Neural progenitor cell (in vitro differentiated cells): ENCODE data around the gene NDFIP2. TPM values are rescaled to one million over a fixed set of nuclear protein-coding genes. Genes with fewer than 3 reads are reported as not detected.

Source experiments
- DNase-seq: peaks from one replicate; pipeline ENCODE4 v3.0.0-alpha.2; 2016; ENCODE audit warnings: low spot score
- H2AFZ ChIP-seq: fragments of 200-600 bp; sonication (generic); replicated peaks from 2 replicates; pipeline ENCODE4 v1.6.1; 2016; ENCODE audit warnings: antibody characterized with exemption
- H3F3A ChIP-seq: fragments of 200-600 bp; sonication (generic); 2 replicates; pipeline ENCODE4 v1.6.1; 2016; ENCODE audit warnings: antibody characterized with exemption, low read depth
- H3K27ac ChIP-seq: fragments of 200-600 bp; sonication (generic); 2 replicates; pipeline ENCODE4 v1.5.1; 2016; ENCODE audit warnings: mild to moderate bottlenecking
- H3K27me3 ChIP-seq: fragments of 200-600 bp; sonication (generic); 2 replicates; pipeline ENCODE4 v1.6.1; 2016; ENCODE audit warnings: mild to moderate bottlenecking, moderate library complexity
- H3K36me3 ChIP-seq: fragments of 200-600 bp; sonication (generic); 2 replicates; pipeline ENCODE4 v1.5.1; 2016
- H3K4me1 ChIP-seq: fragments of 200-600 bp; sonication (generic); 2 replicates; pipeline ENCODE4 v1.6.1; 2016; ENCODE audit warnings: mixed run types
- H3K4me2 ChIP-seq: fragments of 200-600 bp; sonication (generic); 2 replicates; pipeline ENCODE4 v1.6.1; 2016
- H3K4me3 ChIP-seq: fragments of 200-600 bp; sonication (generic); 2 replicates; pipeline ENCODE4 v1.5.1; 2016
- H3K79me2 ChIP-seq: fragments of 200-600 bp; sonication (generic); 2 replicates; pipeline ENCODE4 v1.6.1; 2016; ENCODE audit warnings: low read depth
- H3K9ac ChIP-seq: fragments of 200-600 bp; sonication (generic); 2 replicates; pipeline ENCODE4 v1.6.1; 2016
- H3K9me3 ChIP-seq: fragments of 200-600 bp; sonication (generic); 2 replicates; pipeline ENCODE4 v1.5.1; 2016; ENCODE audit warnings: low read depth
- H4K20me1 ChIP-seq: fragments of 200-600 bp; sonication (generic); 2 replicates; pipeline ENCODE4 v1.6.1; 2016; ENCODE audit warnings: low read depth
- H3K27ac Mint-ChIP-seq: 3 replicates; pipeline ENCODE4 v1.8.0; 2021; ENCODE audit warnings: mixed read lengths
- H3K27me3 Mint-ChIP-seq: 2 replicates; pipeline ENCODE4 v1.8.0; 2022; ENCODE audit warnings: low read depth, mild to moderate bottlenecking, inconsistent platforms, moderate library complexity, mixed read lengths; ENCODE audit not compliant: insufficient read depth
- H3K36me3 Mint-ChIP-seq: 3 replicates; pipeline ENCODE4 v1.8.0; 2021; ENCODE audit warnings: mixed read lengths
- H3K4me1 Mint-ChIP-seq: 3 replicates; pipeline ENCODE4 v1.8.0; 2021; ENCODE audit warnings: mixed read lengths
- H3K4me3 Mint-ChIP-seq: 3 replicates; pipeline ENCODE4 v1.8.0; 2021; ENCODE audit warnings: mild to moderate bottlenecking, moderate library complexity, mixed read lengths
- H3K9me3 Mint-ChIP-seq: 3 replicates; pipeline ENCODE4 v1.8.0; 2020; ENCODE audit warnings: mixed read lengths
- EZH2 ChIP-seq: fragments of 200-600 bp; sonication (generic); IDR thresholded peaks from 2 replicates; pipeline ENCODE4 v1.6.1; 2017; ENCODE audit warnings: antibody characterized with exemption, mild to moderate bottlenecking, moderate library complexity
- EZH2phosphoT487 ChIP-seq: fragments of 200-600 bp; sonication (generic); IDR thresholded peaks from 2 replicates; pipeline ENCODE4 v1.6.1; 2017; ENCODE audit warnings: antibody characterized with exemption
- total RNA-seq: library from RNA; depleted of rRNA; stranded (reverse); fragments of >200 nt; gene quantifications from 2 replicates; pipeline ENCODE4 v1.2.3, GENCODE V29; 2015; ENCODE audit warnings: low replicate concordance
- TF ChIP-seq, protein P1 (sequence below): fragments of 200-600 bp; sonication (generic); IDR thresholded peaks from 2 replicates; pipeline ENCODE4 v1.5.1; 2017; ENCODE audit warnings: antibody characterized with exemption, mild to moderate bottlenecking

NDFIP2 gene
- total RNA-seq, 1 donor from 2014 or later, result 25.4 TPM

DNA sequence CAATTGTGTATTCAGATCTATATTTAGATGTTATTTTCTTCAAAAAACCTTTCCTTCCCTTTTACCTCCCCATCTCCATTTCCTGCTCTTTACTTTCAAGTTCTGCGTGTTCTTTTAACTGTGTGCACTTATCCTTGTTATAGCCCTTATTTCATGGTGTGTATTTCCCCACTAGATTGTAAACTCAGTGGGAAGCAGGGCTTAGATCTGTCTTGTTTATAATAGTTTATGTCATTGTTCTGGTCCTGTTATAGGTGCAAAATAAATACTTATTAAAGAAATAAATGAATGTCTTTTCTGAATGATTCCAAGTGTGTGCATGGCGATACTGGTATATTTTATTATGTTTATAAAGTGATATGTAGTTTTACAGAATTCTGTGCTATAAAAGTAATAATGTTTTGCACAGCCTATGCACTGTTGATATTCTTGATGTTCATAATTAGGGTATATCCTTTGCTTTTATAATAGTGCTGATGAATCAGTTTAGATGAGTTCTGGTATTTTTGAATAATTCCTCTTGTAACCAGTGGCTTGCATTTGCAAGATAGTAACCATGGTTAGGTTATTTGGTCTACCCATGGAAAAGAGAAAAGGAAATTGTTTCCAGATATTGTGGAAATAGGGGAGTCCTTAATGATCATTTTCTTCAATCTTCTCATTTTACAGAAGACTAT, 12.1 kb downstream of the NDFIP2 start:
- no peaks in the 10 kb centered on the region for H3K9me3 Mint-ChIP-seq
- Histone ChIP-seq H3K4me1 (no peaks in the 10 kb centered on the region), H3K27me3 (no peaks in the 10 kb centered on the region), H3K9me3 (no peaks in the 10 kb centered on the region), H4K20me1 (no peaks in the 10 kb centered on the region), H3K79me2 (peaks cover 70% of the 10 kb centered on the region), H3K4me2 (no peak overlapping the region), H3K27ac (no peak overlapping the region), H3K9ac (no peak overlapping the region), H3K4me3 (no peak overlapping the region), H3F3A (no peaks in the 10 kb centered on the region), H2AFZ (no peak overlapping the region), H3K36me3 (no peaks in the 10 kb centered on the region)
- DNase-seq, result no peak
- no peak overlapping the region for H3K27ac Mint-ChIP-seq
- H3K4me1 Mint-ChIP-seq, result no peaks in the 10 kb centered on the region
- no peak overlapping the region for H3K4me3 Mint-ChIP-seq
- H3K36me3 Mint-ChIP-seq, result no peaks in the 10 kb centered on the region
- TF ChIP-seq EZH2phosphoT487, result no peak
- TF ChIP-seq EZH2, result no peak
- TF ChIP-seq, protein P1, sequence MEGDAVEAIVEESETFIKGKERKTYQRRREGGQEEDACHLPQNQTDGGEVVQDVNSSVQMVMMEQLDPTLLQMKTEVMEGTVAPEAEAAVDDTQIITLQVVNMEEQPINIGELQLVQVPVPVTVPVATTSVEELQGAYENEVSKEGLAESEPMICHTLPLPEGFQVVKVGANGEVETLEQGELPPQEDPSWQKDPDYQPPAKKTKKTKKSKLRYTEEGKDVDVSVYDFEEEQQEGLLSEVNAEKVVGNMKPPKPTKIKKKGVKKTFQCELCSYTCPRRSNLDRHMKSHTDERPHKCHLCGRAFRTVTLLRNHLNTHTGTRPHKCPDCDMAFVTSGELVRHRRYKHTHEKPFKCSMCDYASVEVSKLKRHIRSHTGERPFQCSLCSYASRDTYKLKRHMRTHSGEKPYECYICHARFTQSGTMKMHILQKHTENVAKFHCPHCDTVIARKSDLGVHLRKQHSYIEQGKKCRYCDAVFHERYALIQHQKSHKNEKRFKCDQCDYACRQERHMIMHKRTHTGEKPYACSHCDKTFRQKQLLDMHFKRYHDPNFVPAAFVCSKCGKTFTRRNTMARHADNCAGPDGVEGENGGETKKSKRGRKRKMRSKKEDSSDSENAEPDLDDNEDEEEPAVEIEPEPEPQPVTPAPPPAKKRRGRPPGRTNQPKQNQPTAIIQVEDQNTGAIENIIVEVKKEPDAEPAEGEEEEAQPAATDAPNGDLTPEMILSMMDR, result no peak
- no peaks in the 10 kb centered on the region for H3K27me3 Mint-ChIP-seq

DNA sequence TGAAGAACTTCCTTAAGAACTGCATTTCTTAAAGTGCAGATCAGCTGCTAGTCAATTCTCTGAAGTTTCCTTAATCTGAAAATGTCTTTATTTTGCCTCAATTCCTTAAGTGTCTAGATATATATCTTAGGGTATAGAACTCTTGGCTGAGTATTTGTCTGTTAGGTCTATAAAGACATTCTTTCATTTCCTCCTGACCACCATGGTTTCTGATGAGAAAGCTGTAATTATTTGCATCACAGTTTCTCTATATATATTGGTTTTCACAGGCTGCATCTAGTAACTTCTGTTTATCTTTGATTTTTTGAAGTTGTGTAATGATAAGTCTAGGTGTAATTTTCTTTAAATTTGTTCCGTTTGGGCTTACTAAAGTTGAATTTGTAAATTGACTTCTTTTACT, 15.2 kb downstream of the NDFIP2 start:
- H3K4me3 ChIP-seq, result no peak overlapping the region
- TF ChIP-seq, protein P1, result no peak
- no peak for TF ChIP-seq EZH2phosphoT487
- TF ChIP-seq EZH2, result no peak
- Mint-ChIP-seq H3K27me3 (no peaks in the 10 kb centered on the region), H3K4me3 (no peak overlapping the region), H3K9me3 (peaks cover 10% of the 10 kb centered on the region), H3K36me3 (peaks cover 2% of the 10 kb centered on the region), H3K4me1 (no peaks in the 10 kb centered on the region), H3K27ac (no peak overlapping the region)
- H3K79me2 ChIP-seq, result peaks cover 59% of the 10 kb centered on the region
- H3K27me3 ChIP-seq, result no peaks in the 10 kb centered on the region
- H3K4me2 ChIP-seq, result no peak overlapping the region
- H2AFZ ChIP-seq, result no peak overlapping the region
- no peaks in the 10 kb centered on the region for H3K4me1 ChIP-seq
- no peak overlapping the region for H3K27ac ChIP-seq
- no peaks in the 10 kb centered on the region for H3F3A ChIP-seq
- DNase-seq, result no peak
- no peak overlapping the region for H3K9ac ChIP-seq
- no peaks in the 10 kb centered on the region for H4K20me1 ChIP-seq
- H3K9me3 ChIP-seq, result no peaks in the 10 kb centered on the region
- H3K36me3 ChIP-seq, result no peaks in the 10 kb centered on the region

- no peak overlapping the region for H3K4me3 ChIP-seq
- H3K27ac ChIP-seq, result no peak overlapping the region
- no peaks in the 10 kb centered on the region for H4K20me1 ChIP-seq
- Mint-ChIP-seq H3K27me3 (no peaks in the 10 kb centered on the region), H3K27ac (no peak overlapping the region), H3K4me3 (no peak overlapping the region), H3K36me3 (peaks cover 2% of the 10 kb centered on the region), H3K4me1 (no peaks in the 10 kb centered on the region), H3K9me3 (peaks cover 14% of the 10 kb centered on the region)
- H3K9me3 ChIP-seq, result no peaks in the 10 kb centered on the region
- H3K4me1 ChIP-seq, result no peaks in the 10 kb centered on the region
- H2AFZ ChIP-seq, result no peak overlapping the region
- TF ChIP-seq, protein P1, result no peak
- TF ChIP-seq EZH2 (no peak), EZH2phosphoT487 (no peak)
- no peak overlapping the region for H3K9ac ChIP-seq
- no peaks in the 10 kb centered on the region for H3K36me3 ChIP-seq
- no peaks in the 10 kb centered on the region for H3K27me3 ChIP-seq
- no peak overlapping the region for H3K4me2 ChIP-seq
- peaks cover 67% of the 10 kb centered on the region for H3K79me2 ChIP-seq
- H3F3A ChIP-seq, result no peaks in the 10 kb centered on the region
- no peak for DNase-seq
Observed at GRCh38 chr13:79497064-79497463, 16.1 kb downstream of the NDFIP2 start.
